Measurements from ENCODE around the gene ADISSP. TPM values are rescaled to one million over a fixed set of nuclear protein-coding genes. Genes with fewer than 3 reads are reported as not detected.

ADISSP gene
- total and polyA plus RNA-seq, 2 of the 13 experiments (the other 11 are each of a cell fraction or from before 2014, with no cell fraction given): 38.3 to 90.6 TPM

GRCh38 chr20:3777716-3778629, 10.4 kb upstream of the ADISSP start (continued):
- TF ChIP-seq ARID5B (CRISPR knock-in tag; IDR thresholded peaks at IDR 0.05): no peak
- TF ChIP-seq ZNF883 (CRISPR knock-in tag; IDR thresholded peaks at IDR 0.05; ENCODE audit: not compliant biosample characterization): peak; percentile 37
- no peak for TF ChIP-seq SMAD9 (CRISPR knock-in tag; IDR thresholded peaks at IDR 0.05)
- TF ChIP-seq SIN3B (IDR thresholded peaks at IDR 0.05; ENCODE audit: low read length): no peak
- no peak; the same call in 1 of the 2 replicates for TF ChIP-seq ZNF333 (CRISPR knock-in tag; IDR thresholded peaks at IDR 0.05; ENCODE audit: borderline replicate concordance)
- TF ChIP-seq ZNF17 (CRISPR knock-in tag; IDR thresholded peaks at IDR 0.05): no peak
- no peak for TF ChIP-seq FOXP4 (CRISPR knock-in tag; IDR thresholded peaks at IDR 0.05)
- no peak for TF ChIP-seq IRX3 (CRISPR knock-in tag; IDR thresholded peaks at IDR 0.05; ENCODE audit: borderline replicate concordance, low read depth)
- no peak for TF ChIP-seq ZNF781 (CRISPR knock-in tag; IDR thresholded peaks at IDR 0.05; ENCODE audit: borderline replicate concordance, not compliant biosample characterization)
- TF ChIP-seq PAF1 (CRISPR knock-in tag; IDR thresholded peaks at IDR 0.05): no peak
- 0 out of 2 replicates have a peak, but pooled peaks have one; percentile 35 for TF ChIP-seq HOXD1 (CRISPR knock-in tag; IDR thresholded peaks at IDR 0.05)
- no peak for TF ChIP-seq ZNF784 (CRISPR knock-in tag; IDR thresholded peaks at IDR 0.05; ENCODE audit: borderline replicate concordance)
- no peak for TF ChIP-seq ELK4 (CRISPR knock-in tag; IDR thresholded peaks at IDR 0.05; ENCODE audit: borderline replicate concordance)
- TF ChIP-seq CBX1 (IDR thresholded peaks at IDR 0.05; ENCODE audit: low read depth): no peak
- TF ChIP-seq NFIB (CRISPR knock-in tag; IDR thresholded peaks at IDR 0.05; ENCODE audit: borderline replicate concordance): no peak
- TF ChIP-seq ZSCAN22 (CRISPR knock-in tag; IDR thresholded peaks at IDR 0.05): no peak
- TF ChIP-seq TIGD3 (CRISPR knock-in tag; IDR thresholded peaks at IDR 0.05; ENCODE audit: borderline replicate concordance): no peak

Data from HepG2 (cell line).